CD4-positive, alpha-beta T cell treated with Interleukin-10 for 1 hour (primary cell): Measurements from ENCODE around the gene JADE1.

Experiments used
- DNase-seq: peaks from one replicate; pipeline ENCODE4 v3.0.0-alpha.2; 2020

Gene JADE1

DNA sequence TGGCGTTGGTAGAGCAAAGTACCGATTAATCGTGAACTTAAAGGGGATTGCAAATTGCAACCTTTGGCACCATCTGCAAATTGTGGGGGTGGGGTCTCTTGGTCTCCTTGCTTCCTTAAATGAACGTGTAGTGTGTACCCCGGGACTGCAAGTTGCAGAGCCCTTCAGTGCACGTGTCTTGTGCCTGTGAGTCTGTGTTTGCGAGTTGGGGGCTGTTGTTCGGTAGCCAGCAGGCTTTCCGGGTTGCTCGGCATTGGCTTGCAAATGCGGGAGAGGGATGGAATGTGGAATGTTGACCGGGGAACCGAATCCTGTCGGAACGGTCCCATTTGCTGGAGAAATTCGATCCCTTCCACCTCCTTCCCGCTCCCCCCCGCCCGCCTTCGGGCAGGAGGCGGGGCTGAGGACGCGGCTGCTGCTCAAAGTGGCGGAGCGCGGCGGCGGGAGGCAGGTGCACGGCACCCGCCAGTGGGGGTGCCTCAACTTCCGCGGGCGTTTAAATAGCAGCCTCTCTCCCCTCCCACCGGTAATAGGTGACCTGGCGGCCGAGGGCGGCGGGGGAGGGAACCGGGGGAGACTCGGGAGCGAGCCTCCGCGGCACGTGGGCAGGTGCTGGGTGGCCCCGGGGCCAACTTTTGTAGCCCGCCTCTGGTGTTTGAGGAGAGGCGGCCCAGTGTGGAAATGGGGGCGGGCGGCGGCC lies 1.5 kb downstream of the JADE1 start:
- peak; percentile 88 for DNase-seq

DNA sequence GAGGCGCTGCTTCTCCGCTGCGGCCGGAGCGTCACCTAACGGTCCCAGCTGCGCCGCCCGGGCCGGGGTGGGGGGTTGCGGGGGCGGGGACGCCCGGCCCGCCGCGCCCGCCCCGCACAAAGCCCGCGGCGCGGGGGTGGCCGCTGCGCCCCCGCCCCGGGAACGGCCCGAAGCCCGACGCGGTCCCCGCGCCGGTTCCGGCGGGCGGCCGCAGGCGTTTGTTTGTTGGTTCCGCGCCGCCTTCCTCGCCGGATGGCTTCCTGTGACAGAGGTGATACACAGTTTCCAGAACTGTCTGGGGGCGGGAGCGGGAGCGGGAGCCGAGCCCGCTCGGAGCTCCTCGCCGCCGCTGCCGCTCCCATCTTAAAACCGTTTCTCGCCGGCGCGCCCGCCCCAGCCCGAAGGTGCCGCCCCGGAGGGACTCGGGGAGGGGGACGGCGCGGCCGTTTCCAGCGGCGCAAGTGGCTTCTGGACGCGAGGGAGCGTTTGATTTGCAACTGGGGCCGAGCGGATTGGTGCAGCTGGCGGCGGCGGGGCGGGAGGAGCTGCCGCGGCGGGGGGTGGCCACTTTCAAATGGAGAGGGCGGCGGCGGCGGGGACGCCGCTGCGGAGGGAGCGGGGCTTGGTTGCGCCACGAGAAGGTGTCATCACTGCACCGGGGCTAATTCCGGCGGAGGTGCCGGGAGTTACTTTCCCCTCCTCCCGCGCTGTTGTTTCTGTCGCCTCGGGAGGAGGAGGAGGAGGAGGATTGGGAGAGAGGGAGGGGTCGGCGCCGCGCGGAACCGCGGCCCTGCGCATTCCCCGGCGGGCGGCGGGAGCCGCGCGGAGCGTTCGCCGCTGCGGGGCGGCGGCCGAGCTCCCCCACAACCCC lies 2.3 kb downstream of the JADE1 start:
- DNase-seq: peak; percentile 84

DNA sequence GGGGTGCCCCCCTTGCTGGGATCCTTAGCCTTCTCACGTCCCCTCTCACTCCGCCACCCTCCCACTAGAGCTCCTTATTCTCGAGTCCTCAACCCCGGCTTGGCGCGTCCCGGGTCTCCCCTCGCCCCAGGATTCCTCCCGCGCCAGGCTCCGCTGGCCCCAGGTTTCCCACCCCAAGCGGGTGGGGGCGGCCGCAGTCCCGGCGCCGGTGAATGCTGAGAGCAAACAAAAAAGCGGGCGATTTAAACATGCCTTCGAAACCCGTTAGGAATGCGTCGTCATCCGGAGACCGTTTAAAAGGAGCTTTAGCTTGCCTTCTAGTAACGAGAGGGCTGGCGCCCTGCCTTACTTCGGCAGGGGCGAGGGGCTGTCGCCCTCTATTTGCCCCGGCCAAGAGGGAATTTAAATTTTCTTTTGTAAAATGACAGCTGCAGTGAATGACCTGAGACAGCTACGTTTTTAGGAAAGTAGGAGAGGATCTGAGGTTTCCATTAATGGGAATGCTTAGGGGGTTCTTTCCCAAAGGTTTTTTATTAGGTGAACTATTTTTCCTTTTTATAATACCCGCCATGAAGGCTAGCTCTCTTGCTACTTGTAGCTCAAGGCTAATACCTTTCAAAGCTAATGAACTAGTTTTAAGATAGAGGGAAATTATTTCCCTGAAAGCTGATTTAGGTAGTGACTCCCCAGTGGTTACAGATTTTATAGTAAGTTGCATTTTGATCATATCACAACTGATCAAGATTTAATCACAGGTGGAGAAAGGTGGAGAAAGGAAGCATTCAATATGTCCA lies 3.1 kb downstream of the JADE1 start:
- no peak for DNase-seq

DNA sequence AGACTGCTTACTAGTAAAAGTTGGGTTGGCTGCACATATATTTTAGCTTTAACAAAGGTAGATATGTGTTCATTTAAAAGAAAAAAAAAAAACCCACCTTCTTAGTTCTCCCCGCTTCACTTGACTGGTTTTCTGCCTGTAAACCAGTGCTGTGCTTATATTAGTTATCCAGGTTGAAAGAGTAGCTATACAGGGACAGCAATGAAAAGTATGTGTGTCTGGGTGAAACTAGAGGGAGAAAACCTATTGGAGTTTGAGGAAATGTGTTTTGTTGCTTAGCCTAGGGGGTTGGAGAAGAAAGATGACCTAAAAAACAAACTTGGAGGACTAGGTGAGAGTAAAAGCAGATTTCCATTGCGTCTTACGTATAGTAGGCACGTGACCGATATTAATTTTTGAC lies 4.5 kb downstream of the JADE1 start:
- no peak for DNase-seq

DNA sequence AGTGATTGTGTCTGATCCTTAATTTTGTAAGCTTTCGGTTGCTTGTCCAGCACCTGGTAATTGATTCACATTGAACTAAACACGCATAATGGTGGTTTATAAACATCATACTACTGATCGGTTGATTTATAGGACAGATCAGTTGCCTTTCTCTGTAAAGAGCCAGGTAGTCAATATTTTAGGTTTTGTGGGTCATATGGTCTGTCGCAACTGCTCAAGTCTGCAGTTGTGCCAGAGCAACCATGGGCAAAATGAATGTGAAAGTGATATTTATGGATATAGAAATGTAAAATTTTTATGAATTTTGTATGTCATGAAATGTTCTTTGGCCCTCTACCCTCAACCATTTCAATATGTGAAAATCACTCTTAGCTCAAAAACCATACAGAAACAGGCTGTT lies 8.9 kb downstream of the JADE1 start:
- DNase-seq: no peak

DNA sequence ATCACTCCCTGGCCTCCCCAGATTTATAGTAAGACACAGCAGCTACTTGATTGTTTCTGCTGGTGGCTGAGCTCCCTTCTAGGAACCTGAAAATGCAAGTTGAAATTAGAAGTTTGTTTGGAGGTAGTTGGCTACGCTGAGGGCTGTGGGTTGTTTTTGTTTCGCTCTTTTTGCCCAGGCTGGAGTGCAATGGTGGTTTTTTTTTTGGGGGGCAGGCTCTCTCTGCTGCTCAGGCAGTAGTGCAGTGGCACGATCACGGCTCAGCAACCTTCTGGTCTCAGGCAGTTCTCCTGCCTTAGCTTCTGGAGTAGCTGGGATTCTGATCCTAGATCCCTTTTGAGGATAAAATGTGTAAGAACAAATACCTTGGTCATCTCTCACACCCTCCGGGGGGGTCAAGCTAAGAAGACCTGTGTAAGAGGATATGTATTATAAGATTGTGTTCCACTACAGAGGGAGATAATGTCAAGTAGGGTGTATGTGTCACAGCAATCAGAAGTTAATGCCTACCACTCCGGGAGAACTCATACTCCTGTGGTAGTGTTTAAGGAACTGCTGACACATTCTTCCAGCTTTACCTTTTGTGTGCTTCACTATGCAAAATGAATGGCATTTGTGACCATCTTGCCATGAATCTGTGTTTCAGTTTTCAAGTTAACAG lies 9.7 kb downstream of the JADE1 start:
- DNase-seq: no peak

DNA sequence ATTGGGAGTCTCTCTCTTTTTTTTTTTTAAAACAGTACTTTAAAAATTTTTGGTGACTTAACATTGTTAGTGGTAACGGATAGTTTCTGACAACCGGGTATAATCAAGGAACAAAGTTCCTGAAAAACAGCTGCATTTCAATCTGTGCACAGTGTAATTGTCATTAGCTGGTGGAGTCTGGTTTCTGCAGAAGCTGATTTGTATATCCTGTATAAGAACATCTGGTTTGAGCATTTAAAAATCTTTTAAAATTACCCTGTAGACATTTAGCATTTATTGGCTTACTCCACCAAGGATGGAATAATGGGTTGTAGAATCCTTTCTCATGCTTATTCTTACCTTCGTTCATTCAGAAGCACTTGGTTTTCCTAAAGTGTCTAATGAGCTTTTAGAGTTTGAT lies 11.2 kb downstream of the JADE1 start:
- DNase-seq: no peak

DNA sequence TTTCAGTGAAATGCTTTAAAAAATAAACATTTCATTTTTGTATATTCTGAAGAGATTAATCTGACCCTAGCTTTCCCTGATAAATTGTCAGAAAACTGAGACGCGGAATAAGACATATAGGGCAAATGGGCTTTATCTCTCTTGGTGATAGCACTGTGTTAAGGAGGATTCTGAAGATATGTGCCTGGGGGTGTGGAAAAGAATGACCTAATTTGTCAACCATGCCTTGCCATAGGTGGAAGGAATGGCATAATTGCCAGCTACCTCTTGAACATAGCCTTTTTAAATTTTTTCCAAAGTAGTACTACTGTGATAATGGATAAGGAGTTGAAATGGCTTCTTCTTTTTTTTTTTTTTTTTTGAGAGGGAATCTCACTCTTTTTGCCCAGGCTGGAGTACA lies 11.7 kb downstream of the JADE1 start:
- no peak for DNase-seq

DNA sequence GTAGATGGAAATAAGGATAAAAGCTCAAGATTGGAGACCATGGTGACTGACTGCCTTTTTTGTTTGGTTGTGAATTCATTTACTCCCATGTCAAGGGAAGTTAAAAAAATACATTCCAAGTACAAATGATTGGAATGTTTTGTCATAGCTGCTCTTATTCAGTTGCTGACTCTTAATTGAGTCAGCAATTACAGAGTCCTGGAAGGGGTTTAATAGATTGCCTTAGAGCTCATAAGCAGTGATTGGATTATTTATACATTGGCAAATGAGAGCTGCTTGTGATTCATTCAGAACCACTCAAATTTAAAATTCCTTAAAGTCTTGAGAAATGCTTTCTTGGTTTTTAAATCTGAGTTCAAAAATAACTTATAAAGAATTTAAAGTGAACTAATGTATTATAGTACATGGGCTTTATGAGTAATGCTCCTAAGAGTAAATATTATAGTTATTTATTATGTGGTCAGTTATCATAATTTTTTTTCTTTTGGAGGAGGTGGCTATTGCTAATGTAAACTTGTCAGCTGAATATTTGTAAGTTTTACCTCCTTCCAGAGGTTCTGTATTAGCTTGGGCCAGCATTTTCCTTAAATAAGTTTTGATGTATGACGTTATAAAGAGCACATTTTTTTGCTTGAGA lies 13.6 kb downstream of the JADE1 start:
- DNase-seq: no peak

DNA sequence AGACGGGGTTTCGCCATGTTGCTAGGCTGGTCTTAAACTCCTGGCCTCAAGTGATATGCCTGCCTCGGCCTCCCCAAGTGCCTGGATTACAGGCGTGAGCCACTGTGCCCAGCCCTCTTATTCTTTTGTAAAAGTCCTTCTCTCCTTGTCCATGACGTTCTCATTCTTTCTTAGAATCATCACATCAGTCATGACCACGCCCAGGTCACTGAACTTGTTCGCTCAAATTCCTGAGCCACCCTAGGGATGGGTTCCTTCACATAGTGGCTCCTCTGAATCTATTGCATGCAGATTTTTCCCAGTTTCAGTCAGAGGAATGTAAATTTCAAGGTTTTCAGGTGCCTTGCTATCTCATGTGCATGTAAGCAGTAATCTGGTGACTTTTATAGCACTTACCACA lies 15.7 kb downstream of the JADE1 start:
- no peak for DNase-seq

DNA sequence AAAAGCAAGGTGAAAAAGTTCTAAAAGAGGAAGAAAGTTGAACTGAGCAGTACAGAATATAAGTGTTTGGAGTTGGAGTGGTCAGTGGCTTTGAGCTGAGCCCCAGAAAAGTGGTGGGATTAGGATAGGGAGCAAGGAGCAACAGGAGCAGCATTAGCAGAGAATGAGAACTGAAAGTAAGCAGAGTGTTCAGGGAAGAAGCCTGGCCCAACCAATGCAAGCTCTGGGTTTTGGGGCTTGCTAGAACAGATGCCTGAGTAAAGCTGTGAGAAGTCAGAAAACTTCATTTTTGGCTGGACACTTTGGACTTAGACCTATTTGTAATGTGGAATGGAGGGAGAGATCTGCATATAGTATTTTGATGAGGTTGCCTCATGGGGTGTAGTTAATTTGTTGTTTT lies 17.8 kb downstream of the JADE1 start:
- no peak for DNase-seq

DNA sequence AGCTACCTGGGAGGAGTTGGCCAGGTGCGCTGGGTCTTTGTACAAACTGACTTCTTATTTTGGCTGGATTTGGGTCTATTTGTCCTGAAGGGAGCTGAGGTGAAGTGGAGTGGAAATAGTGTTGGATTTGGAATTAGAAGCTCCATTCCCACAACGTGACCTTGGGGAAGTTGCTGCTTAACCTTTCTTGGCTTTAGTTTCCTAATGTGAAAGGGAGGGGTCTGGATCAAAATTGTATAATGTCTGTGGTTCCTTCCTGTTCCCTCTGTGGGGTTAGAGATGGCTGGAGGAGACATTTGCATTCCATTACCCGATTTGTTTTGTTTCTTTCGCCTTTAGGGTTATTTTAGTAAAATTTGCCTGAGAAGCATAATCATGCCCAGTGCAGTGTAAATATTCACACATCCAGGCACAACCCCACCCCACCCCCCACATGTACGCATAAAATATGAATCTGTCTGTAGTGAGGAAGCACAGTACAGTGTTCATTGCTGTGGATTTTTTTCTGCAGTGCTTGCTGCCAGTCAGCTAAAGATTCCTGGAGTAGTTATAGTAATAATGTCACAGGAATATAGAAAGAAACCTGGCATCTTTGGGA lies 21.5 kb downstream of the JADE1 start:
- no peak for DNase-seq

DNA sequence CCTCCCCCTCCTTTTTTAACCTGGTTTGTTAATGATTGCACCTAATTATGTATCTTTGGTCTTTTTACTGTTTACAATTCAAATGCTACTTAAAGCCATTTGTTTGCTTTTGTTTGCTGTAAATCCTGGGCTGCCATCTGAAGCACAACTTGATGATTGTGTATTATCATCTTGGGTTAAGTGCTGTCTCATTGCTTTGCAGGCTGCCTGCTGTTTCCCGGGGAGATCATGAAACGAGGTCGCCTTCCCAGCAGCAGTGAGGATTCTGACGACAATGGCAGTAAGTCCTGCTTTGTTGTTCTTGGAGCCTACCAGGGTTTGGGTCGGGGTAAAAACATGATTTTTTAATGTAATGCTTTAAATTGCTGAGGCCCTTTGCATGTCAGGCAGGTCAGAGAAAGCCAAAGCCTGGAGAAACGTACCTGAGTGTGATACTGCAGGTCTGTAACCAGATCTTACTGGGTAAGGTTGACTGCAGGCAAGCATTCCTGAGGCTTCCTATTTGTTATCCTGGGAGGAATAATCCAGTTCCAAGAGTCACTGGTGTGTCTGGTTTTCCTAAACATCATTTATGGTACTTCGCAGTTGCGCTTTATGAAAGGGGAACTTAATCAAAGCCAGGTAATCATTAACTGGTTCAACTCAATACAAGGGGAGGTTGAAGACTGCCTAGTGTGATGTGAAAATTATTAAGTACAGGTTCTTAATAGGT lies 22.2 kb downstream of the JADE1 start:
- no peak for DNase-seq

DNA sequence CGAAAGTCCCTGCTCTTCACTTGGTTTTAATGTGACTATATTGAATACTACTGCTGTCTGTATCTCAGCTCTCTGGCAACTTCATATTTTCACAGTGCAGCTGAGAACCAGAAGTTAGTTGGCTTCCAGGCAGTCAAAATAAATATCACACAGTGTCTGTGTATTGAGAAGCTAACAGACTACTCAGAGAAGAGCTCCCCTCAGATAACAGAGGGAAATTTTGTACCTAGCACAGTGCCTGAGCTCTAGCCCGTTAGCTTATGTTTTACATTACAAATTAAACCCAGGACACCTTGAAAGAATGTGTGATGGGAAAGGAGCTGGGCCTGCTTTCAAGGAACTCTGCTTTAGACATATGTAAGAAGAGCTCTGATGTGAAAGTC lies 22.7 kb downstream of the JADE1 start:
- DNase-seq: no peak

DNA sequence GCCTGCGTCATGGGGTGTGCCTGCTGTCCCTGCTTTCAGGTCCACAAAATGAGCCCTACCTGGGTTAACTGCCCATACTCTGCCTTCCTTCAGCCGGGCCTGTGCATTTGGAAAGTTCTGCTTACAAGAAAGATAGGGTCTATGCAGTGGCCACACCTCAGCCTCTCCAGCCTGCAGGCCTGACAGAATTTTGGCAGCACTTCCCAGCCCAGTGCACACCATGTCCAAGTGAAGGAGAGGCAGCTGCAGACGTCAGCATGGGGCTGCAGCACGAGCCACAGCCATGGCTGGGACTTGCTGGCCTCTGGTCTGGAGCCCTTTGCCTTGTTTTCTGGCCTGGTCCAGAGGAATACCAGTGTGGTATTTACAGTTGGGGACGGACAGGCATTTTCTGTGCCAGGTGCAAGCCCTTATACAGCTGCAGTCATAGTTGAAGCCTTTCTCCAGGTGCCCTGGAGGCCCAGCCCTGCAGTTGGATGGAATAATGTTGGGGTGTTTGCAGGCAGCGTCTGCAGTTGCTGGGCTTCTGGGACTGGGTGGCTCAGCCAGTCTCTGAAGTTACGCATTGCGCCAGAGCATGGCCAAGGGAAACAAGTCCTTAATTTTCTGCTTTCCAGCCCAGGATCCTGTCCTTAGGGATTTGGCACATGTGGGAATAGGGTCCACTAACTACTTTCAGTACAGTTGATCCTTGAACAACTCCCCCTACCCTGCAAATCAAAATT lies 26.2 kb downstream of the JADE1 start:
- no peak for DNase-seq

DNA sequence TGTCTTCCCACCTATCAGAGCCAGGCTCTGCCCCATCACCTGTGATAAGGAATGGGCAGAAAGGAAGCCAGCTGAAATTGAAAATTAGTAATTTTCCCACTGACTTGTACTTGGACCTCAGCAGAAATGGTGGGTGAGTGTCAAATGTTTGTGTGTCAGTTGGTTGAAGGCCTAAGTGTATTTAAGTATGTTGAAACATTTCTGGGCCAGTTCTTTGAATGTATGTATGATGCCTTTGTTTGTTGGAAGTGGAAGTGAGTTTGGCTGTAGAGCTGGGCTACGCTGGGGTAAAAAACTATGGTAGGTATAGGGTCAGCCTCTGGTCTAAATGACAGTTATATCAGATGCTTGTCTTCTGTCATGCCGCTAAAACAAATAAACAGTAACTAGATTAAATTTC lies 27.7 kb downstream of the JADE1 start:
- DNase-seq: no peak

DNA sequence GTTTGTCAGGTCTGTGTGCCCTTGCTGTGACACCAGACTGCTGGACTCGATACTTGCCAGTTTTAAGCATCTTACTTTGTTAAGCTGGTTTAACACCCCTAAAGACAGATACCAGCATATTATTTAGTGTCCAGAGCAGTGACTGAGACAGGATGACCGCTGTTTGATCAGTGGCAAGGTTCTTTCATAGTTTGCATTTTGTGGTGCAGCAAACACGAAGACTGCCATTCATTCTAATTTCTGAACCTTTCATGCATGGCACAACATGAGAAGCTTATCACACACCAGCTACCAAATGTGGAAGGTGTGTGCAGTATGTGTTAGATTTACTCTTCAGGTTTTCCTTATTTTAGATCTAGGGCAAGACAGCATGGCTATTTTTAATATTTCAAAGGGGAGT lies 28.2 kb downstream of the JADE1 start:
- no peak for DNase-seq

DNA sequence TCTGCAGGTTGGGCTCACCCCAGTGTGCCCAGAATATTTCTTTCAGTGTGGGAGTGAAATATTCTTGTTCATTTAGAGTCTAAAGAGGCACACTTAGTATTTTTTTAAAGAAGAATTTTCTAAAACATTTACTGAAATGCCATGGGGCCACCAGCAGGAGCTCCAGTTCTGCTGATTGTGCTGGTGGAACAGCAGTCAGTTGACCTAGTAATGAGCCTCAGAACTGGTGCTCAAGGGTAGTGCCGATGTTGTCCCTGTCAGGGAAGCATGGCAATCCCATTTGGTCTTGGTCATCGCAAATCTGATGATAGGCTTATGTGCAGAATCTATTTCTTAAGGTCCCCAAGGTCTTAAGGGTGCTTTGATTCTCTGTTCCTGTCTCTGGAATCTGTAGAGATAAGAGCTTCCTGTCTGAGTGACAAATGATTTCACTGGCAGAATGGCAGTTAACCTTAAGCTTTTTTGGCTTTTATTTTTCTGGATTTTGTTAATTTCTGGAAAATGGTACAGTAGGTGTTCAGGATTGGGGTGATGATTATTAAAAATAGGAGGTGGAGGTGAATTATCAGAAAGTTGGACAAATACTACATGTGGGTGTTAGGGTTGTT lies 31.3 kb downstream of the JADE1 start:
- no peak for DNase-seq

DNA sequence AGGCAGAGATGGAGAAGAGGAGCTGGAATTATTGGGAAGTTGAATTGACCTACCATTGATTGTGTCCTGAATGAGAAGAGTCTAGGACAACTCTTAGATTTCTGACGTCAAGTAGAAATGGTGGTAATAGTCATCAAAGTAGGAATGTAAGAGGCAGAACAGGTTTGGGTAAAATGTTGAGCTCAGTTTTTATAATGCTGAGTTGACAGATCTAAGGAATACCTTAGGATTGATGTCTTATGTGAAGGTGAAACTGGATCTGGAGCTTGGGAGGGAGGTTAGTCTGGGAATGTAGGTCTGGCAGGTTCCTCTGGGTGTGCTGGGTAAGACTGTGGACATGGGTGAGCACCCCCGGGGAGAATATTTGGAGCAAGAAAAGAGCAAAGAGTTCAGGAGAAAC lies 31.9 kb downstream of the JADE1 start:
- DNase-seq: no peak

DNA sequence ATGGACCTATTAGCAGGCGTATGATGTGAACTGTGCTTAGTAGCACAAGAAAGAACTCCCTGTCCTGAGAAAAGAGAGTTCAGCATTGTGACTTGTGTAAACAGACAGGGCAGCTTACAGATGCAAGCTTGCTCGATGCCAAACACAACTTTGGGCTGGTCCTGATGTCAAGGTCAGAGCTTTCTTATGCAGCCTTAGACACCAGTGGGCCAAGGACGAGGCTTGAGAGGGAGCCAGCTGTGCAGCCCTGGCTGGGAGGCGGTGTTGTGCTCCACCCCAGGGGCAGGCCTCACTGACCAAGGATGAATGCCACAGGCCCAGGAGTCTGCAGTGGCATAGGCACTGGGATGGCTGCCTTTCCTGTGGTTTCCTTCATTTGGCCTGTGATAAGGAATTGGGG lies 35.4 kb downstream of the JADE1 start:
- no peak for DNase-seq
